Pancreas (tissue), 10 donors: Measurements from ENCODE around the gene ADAT2. TPM values are rescaled to one million over a fixed set of nuclear protein-coding genes. Genes with fewer than 3 reads are reported as not detected.

Source experiments
- ATAC-seq, 4 donors: fragments of 200-7000 bp; cut with Tn5 transposase; one replicate each; pipeline versions ENCODE4 v1.8.0 to v1.9.1; 2020; ENCODE audit warnings: mild to moderate bottlenecking in 4 of 4, moderate library complexity in 4 of 4
- DNase-seq, 6 donors: peaks; one replicate each; pipeline ENCODE4 v3.0.0-alpha.2; 2020
- FAIRE-seq: peaks from 2 replicates; lab custom pipeline; 2012; peaks lifted over from hg19 to GRCh38; lab: Jason Lieb, UNC
- H3K27ac ChIP-seq, 4 donors: fragments of 200-600 bp; sonication (generic); 1 replicate in 3 of 4; 2 replicates in 1 of 4; pipeline versions ENCODE4 v1.5.0 to v1.8.0; 2020
- H3K27me3 ChIP-seq, 4 donors: fragments of 200-600 bp; one replicate each; pipeline ENCODE4 v1.8.0; 2021
- H3K36me3 ChIP-seq, 3 donors: fragments of 200-600 bp; sonication (generic) in 1 of 3; one replicate each; pipeline versions ENCODE4 v1.5.0 to v1.8.0; 2020 to 2021
- H3K4me1 ChIP-seq, 3 donors: fragments of 200-600 bp; one replicate each; pipeline ENCODE4 v1.8.0; 2021
- H3K4me3 ChIP-seq, 4 donors: fragments of 200-600 bp; sonication (generic) in 2 of 4; one replicate each; pipeline versions ENCODE4 v1.5.0 to v1.8.0; 2020 to 2021
- H3K9me3 ChIP-seq, 4 donors: fragments of 200-600 bp; one replicate each; pipeline ENCODE4 v1.8.0; 2021
- WGBS, 2 donors: extraction: QIAGEN DNeasy Blood & Tissue Kit; methylation state at CpG; one replicate each; pipeline ENCODE4 v1.1.7; 2013; 5-methylcytosine and 5-hydroxymethylcytosine counted together
- intact Hi-C, 3 donors: fragments of 100-400 bp; cut with DNase I; formaldehyde crosslinking; loops; one replicate each; pipeline versions ENCODE4 v1.11.1 to v1.14.2; 2022
- polyA plus RNA-seq, 2 donors: library from polyadenylated mRNA; stranded (reverse); fragments of 200-250 nt; gene quantifications; one replicate each; pipeline ENCODE4 v1.2.3, GENCODE V29; 2013
- total RNA-seq, 6 donors: library from RNA; stranded (reverse); fragmentation: NEBNext Ultra II Directional in 4 of 6; extraction: Animal tissue kit (Norgen Biotek cat#: 25700) in 4 of 6; gene quantifications; one replicate each; pipeline versions ENCODE4 v1.2.1 to v1.2.4, GENCODE V29; 2021 to 2023
- TF ChIP-seq, protein P1 (sequence below), 4 donors: fragments of 200-600 bp; sonication (generic) in 3 of 4; IDR thresholded peaks; one replicate each; pipeline versions ENCODE4 v1.5.0 to v1.8.0; 2021; ENCODE audit warnings: antibody characterized with exemption in 4 of 4
- donor health status: healthy with polysubstance abuse.
- donor health status: DM: no; HTN: no; CAD: no; lungs with moderate emphysema.
- donor health status: DM: no; HTN: no; CAD: no.
- donor health status: control.
- donor health status: control.
- donor health status: Bipolar disorder and iron deficiency.
- donor health status: DM: yes; HTN: yes; CAD: no.
- donor health status: DM: no; HTN: no; CAD: no.
- donor health status: DM: no; HTN: no; CAD: no.
- donor health status: DM: yes; HTN: yes; CAD: no.

The ADAT2 gene
- total and polyA plus RNA-seq, 8 donors, result 1.9 to 12.1 (median 3.7) TPM

DNA sequence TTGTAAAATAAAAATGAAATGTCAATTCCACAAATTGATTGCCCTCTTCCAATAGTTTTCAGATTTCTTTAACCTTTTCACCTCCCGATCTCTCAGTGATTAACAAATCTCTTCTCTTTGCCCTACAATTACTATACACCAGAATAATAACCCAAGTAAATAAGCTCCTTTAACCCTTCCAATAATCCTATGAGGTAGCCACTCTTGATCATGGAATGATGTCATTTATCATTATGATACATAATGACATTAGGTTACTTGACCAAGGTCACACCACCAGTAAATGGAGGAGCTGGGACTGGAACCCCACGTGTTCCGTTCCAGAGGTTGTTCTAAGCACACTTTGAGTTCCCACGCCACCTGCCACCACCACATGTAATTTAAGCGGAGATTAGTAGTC lies 54.8 kb downstream of the ADAT2 start:
- FAIRE-seq (no peak), DNase-seq (no peak), ATAC-seq (no peak)
- H3K36me3 ChIP-seq, result no peaks in the 10 kb centered on the region
- no peak overlapping the region for H3K4me3 ChIP-seq
- peak overlapping the region in 2 of 4 donors; percentile 64 to 70 for H3K27ac ChIP-seq
- peaks cover 0 to 7% (median 0%) of the 10 kb centered on the region in 3 donors for H3K4me1 ChIP-seq
- WGBS, 2 donors, result 79 to 83% methylated on average over 5 of the region's 5 CpGs
- H3K27me3 ChIP-seq, result no peaks in the 10 kb centered on the region
- intact Hi-C loops, result no loop called here
- H3K9me3 ChIP-seq, result no peaks in the 10 kb centered on the region
- TF ChIP-seq, protein P1, sequence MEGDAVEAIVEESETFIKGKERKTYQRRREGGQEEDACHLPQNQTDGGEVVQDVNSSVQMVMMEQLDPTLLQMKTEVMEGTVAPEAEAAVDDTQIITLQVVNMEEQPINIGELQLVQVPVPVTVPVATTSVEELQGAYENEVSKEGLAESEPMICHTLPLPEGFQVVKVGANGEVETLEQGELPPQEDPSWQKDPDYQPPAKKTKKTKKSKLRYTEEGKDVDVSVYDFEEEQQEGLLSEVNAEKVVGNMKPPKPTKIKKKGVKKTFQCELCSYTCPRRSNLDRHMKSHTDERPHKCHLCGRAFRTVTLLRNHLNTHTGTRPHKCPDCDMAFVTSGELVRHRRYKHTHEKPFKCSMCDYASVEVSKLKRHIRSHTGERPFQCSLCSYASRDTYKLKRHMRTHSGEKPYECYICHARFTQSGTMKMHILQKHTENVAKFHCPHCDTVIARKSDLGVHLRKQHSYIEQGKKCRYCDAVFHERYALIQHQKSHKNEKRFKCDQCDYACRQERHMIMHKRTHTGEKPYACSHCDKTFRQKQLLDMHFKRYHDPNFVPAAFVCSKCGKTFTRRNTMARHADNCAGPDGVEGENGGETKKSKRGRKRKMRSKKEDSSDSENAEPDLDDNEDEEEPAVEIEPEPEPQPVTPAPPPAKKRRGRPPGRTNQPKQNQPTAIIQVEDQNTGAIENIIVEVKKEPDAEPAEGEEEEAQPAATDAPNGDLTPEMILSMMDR (IDR thresholded peaks at IDR 0.05), result no peak

DNA sequence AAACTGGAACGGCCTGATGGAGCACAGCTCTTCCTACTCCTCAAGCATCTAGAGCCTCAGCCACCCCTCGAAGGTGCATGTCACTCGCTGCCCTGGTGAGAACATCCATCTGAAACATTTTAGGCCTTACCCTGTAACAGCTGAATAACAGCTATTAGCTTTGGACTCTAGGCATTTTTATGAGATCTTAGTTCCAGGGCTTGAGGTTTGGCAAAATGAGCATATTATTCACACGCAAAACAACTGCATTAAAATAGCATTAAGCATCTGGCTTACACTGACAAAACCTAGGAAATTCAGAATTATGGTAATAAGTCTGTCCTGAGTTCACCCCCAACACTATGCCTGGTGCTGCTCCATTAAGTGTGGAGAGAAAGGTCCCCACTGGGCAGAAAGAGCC lies 56.1 kb downstream of the ADAT2 start:
- ATAC-seq, result no peak
- no peaks in the 10 kb centered on the region for H3K36me3 ChIP-seq
- FAIRE-seq, result no peak
- H3K27ac ChIP-seq, result no peak overlapping the region
- no peak for DNase-seq
- WGBS, 2 donors, result 74 to 88% methylated on average over 4 of the region's 4 CpGs
- H3K4me1 ChIP-seq, result peaks cover 0 to 7% (median 0%) of the 10 kb centered on the region in 3 donors
- TF ChIP-seq, protein P1 (IDR thresholded peaks at IDR 0.05), result no peak
- intact Hi-C loops, result no loop called here
- H3K4me3 ChIP-seq, result no peak overlapping the region
- no peaks in the 10 kb centered on the region for H3K9me3 ChIP-seq
- no peaks in the 10 kb centered on the region for H3K27me3 ChIP-seq

DNA sequence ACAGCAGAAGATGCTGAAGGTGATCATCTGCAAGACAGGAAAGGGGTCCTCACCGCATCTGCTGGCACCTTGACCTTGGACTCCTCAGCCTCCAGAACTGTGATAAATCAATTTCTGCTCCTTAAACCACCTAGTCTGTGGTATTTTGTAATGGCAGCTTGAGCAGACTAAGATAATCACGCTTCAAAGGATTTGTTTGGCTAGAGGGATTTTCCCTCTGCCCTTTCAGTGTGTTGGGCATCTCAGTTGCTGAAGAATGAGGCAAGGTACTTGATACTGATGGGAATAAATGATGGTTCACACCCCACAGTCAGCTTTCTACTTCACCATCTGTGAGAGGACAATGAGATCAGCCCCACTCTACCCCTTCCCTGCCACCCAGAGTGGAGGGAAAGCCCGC lies 60.2 kb downstream of the ADAT2 start:
- Histone ChIP-seq H3K4me1 (no peaks in the 10 kb centered on the region), H3K9me3 (no peaks in the 10 kb centered on the region), H3K4me3 (no peak overlapping the region), H3K27ac (no peak overlapping the region), H3K36me3 (no peaks in the 10 kb centered on the region), H3K27me3 (no peaks in the 10 kb centered on the region)
- 71 to 86% methylated on average over 3 of the region's 3 CpGs for WGBS, 2 donors
- TF ChIP-seq, protein P1 (IDR thresholded peaks at IDR 0.05), result no peak
- intact Hi-C loops, result no loop called here
- FAIRE-seq (no peak), DNase-seq (no peak), ATAC-seq (no peak)

DNA sequence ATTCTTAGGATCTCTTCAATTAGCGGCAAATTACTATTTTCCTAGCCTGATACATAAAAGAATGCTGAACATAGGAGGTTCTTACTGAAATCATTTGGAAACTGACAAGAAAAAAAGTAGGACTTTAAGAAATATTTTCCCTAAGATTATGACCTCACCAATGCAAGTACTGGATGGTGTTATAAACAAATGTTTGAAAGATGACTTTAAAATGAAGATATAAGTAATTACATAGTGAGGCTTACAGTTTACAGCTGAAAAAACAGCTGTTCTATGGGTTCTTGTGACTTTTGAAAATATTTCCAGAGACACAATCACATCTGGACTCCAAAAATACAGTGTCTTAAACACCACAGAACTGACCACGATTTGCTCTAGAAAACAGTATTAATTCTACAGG lies 64.9 kb downstream of the ADAT2 start:
- Histone ChIP-seq H3K27me3 (no peaks in the 10 kb centered on the region), H3K36me3 (no peaks in the 10 kb centered on the region), H3K27ac (no peak overlapping the region), H3K9me3 (no peaks in the 10 kb centered on the region), H3K4me3 (no peak overlapping the region), H3K4me1 (no peaks in the 10 kb centered on the region)
- intact Hi-C loops, result no loop called here
- ATAC-seq (no peak), FAIRE-seq (no peak), DNase-seq (no peak)
- TF ChIP-seq, protein P1 (IDR thresholded peaks at IDR 0.05), result no peak
- 73 to 75% methylated on average over 2 of the region's 2 CpGs for WGBS, 2 donors

DNA sequence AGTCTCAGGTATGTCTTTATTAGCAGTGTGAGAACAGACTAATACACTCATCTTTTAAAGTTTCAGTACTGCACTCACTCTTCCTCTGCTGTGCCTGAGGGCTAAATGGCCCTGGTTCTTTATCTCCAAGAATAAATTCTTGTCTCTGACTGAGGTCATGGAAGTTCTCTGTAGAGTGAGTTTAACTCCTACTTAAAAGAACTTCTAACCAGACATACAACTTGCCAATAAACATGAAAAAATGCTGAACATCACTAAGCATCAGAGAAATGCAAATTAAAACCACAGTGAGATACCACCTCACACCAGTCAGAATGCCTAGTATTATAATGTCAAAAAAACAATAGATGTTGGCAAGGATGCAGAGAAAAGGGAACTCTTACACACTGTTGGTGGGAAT lies 73.6 kb downstream of the ADAT2 start:
- intact Hi-C loops, result no loop called here
- Histone ChIP-seq H3K27ac (no peak overlapping the region), H3K4me1 (no peaks in the 10 kb centered on the region), H3K36me3 (no peaks in the 10 kb centered on the region), H3K9me3 (no peaks in the 10 kb centered on the region), H3K27me3 (no peaks in the 10 kb centered on the region), H3K4me3 (no peak overlapping the region)
- TF ChIP-seq, protein P1 (IDR thresholded peaks at IDR 0.05), result no peak
- ATAC-seq (no peak), DNase-seq (no peak), FAIRE-seq (no peak)
